IMR-90 (cell line): Measurements from ENCODE around the gene ADGRD1. TPM values are rescaled to one million over a fixed set of nuclear protein-coding genes. Genes with fewer than 3 reads are reported as not detected.

Source experiments
- ATAC-seq: fragments of 200-7000 bp; cut with Tn5 transposase; 2 replicates; pipeline ENCODE4 v1.9.1; 2020; ENCODE audit warnings: low read depth, mild to moderate bottlenecking, moderate library complexity
- BruUV-seq: library from RNA; stranded (reverse); fragments of 400-500 nt; replicated peaks from 2 replicates; lab custom pipeline; 2021; lab: Mats Ljungman, UMichigan
- CTCF ChIA-PET: fragments of 300-600 bp; formaldehyde crosslinking; extraction: SDS; loops from one replicate; lab custom pipeline; 2021; ENCODE audit warnings: antibody characterized with exemption; lab: Yijun Ruan, JAX
- POLR2A ChIA-PET: fragments of 300-600 bp; sonication (Branson Sonifier 250); formaldehyde crosslinking; loops from one replicate; lab custom pipeline; 2022; ENCODE audit warnings: antibody characterized with exemption; ENCODE audit not compliant: unreplicated experiment; lab: Charles Lee
- DNase-seq: peaks from one replicate; pipeline ENCODE4 v3.0.0; 2013
- H2AFZ ChIP-seq: replicated peaks from 2 replicates; pipeline ENCODE3; 2013; ENCODE audit warnings: low read length, mild to moderate bottlenecking; ENCODE audit not compliant: poor library complexity
- H2AK5ac ChIP-seq: 2 replicates; pipeline ENCODE4 v1.6.1; 2013; ENCODE audit warnings: low read depth, low read length, inconsistent platforms
- H2AK9ac ChIP-seq: replicated peaks from 2 replicates; pipeline ENCODE3; 2013; ENCODE audit warnings: mild to moderate bottlenecking, low read depth, low read length, moderate library complexity; ENCODE audit not compliant: poor library complexity
- H2BK120ac ChIP-seq: 2 replicates; pipeline ENCODE4 v1.6.1; 2013; ENCODE audit warnings: low read depth, low read length, inconsistent platforms
- H2BK15ac ChIP-seq: 3 replicates; pipeline ENCODE4 v1.6.1; 2013; ENCODE audit warnings: low read depth, low read length, inconsistent platforms
- H2BK20ac ChIP-seq: 2 replicates; pipeline ENCODE4 v1.6.1; 2013; ENCODE audit warnings: low read depth, mild to moderate bottlenecking, inconsistent platforms, low read length, moderate library complexity
- H2BK5ac ChIP-seq: 2 replicates; pipeline ENCODE4 v1.6.1; 2013; ENCODE audit warnings: mild to moderate bottlenecking, low read depth, low read length, inconsistent platforms; ENCODE audit not compliant: poor library complexity, severe bottlenecking
- H3K14ac ChIP-seq: replicated peaks from 2 replicates; pipeline ENCODE4 v1.6.1; 2013; ENCODE audit warnings: low read depth, low read length, inconsistent platforms
- H3K18ac ChIP-seq: 2 replicates; pipeline ENCODE4 v1.6.1; 2013; ENCODE audit warnings: low read depth, low read length, control low read depth
- H3K23ac ChIP-seq: 2 replicates; pipeline ENCODE4 v1.6.1; 2013; ENCODE audit warnings: low read depth, low read length, inconsistent platforms
- H3K27ac ChIP-seq: 2 replicates; pipeline ENCODE4 v1.5.1; 2013; ENCODE audit warnings: mild to moderate bottlenecking, control low read depth, low read length; ENCODE audit not compliant: insufficient read depth
- H3K27me3 ChIP-seq: 2 replicates; pipeline ENCODE4 v1.6.1; 2013; ENCODE audit warnings: low read length; ENCODE audit not compliant: control insufficient read depth, insufficient read depth
- H3K36me3 ChIP-seq: 2 replicates; pipeline ENCODE4 v1.6.1; 2013; ENCODE audit warnings: low read length, mixed read lengths; ENCODE audit not compliant: control insufficient read depth, insufficient read depth
- H3K4ac ChIP-seq: 2 replicates; pipeline ENCODE4 v1.6.1; 2013; ENCODE audit warnings: low read depth, low read length, inconsistent platforms
- H3K4me1 ChIP-seq: 2 replicates; pipeline ENCODE4 v1.6.1; 2013; ENCODE audit warnings: low read length, mixed read lengths; ENCODE audit not compliant: control insufficient read depth, insufficient read depth
- H3K4me2 ChIP-seq: 2 replicates; pipeline ENCODE4 v1.6.1; 2013; ENCODE audit warnings: low read depth, mild to moderate bottlenecking, control low read depth, low read length, moderate library complexity
- H3K4me3 ChIP-seq: 2 replicates; pipeline ENCODE4 v1.5.1; 2013; ENCODE audit warnings: low read depth, mild to moderate bottlenecking, control low read depth, low read length, moderate library complexity; ENCODE audit not compliant: insufficient read depth
- H3K56ac ChIP-seq: 2 replicates; pipeline ENCODE4 v1.6.1; 2013; ENCODE audit warnings: low read length, inconsistent platforms; ENCODE audit not compliant: insufficient read depth; ENCODE audit errors: extremely low read depth
- H3K79me1 ChIP-seq, 2 experiments: 2 replicates each; pipeline ENCODE4 v1.6.1; 2013; ENCODE audit warnings: low read length in 2 of 2, inconsistent platforms in 1 of 2, low read depth in 1 of 2
- H3K9ac ChIP-seq: 2 replicates; pipeline ENCODE4 v1.6.1; 2013; ENCODE audit warnings: low read depth, low read length, control low read depth
- H3K9me1 ChIP-seq: 2 replicates; pipeline ENCODE4 v1.6.1; 2013; ENCODE audit warnings: low read length, inconsistent platforms; ENCODE audit not compliant: insufficient read depth
- H3K9me3 ChIP-seq: 2 replicates; pipeline ENCODE4 v1.6.1; 2013; ENCODE audit warnings: low read length; ENCODE audit not compliant: control insufficient read depth, insufficient read depth
- H4K20me1 ChIP-seq: 2 replicates; pipeline ENCODE4 v1.6.1; 2013; ENCODE audit warnings: low read length, inconsistent platforms; ENCODE audit not compliant: insufficient read depth
- H4K5ac ChIP-seq: 2 replicates; pipeline ENCODE4 v1.6.1; 2013; ENCODE audit warnings: mild to moderate bottlenecking, low read depth, low read length, control low read depth
- H4K8ac ChIP-seq, 2 experiments: 2 replicates each; pipeline ENCODE4 v1.6.1; 2013; ENCODE audit warnings: low read depth in 2 of 2, low read length in 2 of 2, control low read depth in 1 of 2, inconsistent platforms in 1 of 2
- H4K91ac ChIP-seq: 2 replicates; pipeline ENCODE4 v1.6.1; 2013; ENCODE audit warnings: low read depth, low read length, inconsistent platforms; ENCODE audit not compliant: insufficient read depth
- BHLHE40 ChIP-seq: fragments of 150-350 bp; IDR thresholded peaks from 2 replicates; pipeline ENCODE4 v1.6.1; 2016; ENCODE audit warnings: mild to moderate bottlenecking, low read depth, low read length
- CHD1 ChIP-seq: IDR thresholded peaks from 2 replicates; pipeline ENCODE4 v1.6.1; 2012; ENCODE audit warnings: low read depth, low read length, improper control_type of control experiment
- FOS ChIP-seq: fragments of 150-350 bp; IDR thresholded peaks from 2 replicates; pipeline ENCODE4 v1.6.1; 2016; ENCODE audit warnings: low read depth, low read length
- MAFK ChIP-seq: IDR thresholded peaks from 2 replicates; pipeline ENCODE4 v1.6.1; 2012; ENCODE audit warnings: low read depth, low read length, improper control_type of control experiment
- MAZ ChIP-seq: IDR thresholded peaks from 2 replicates; pipeline ENCODE4 v1.6.1; 2012; ENCODE audit warnings: low read depth, mild to moderate bottlenecking, low read length, improper control_type of control experiment, moderate library complexity, borderline replicate concordance
- RAD21 ChIP-seq: IDR thresholded peaks from 2 replicates; pipeline ENCODE4 v1.6.1; 2012; ENCODE audit warnings: low read length, improper control_type of control experiment
- SMC3 ChIP-seq: fragments of 150-350 bp; IDR thresholded peaks from 2 replicates; pipeline ENCODE4 v1.6.1; 2016; ENCODE audit warnings: low read depth, mild to moderate bottlenecking, antibody characterized with exemption, low read length, moderate library complexity
- USF2 ChIP-seq: fragments of 150-350 bp; IDR thresholded peaks from 2 replicates; pipeline ENCODE4 v1.6.1; 2017; ENCODE audit warnings: mild to moderate bottlenecking, antibody characterized with exemption, low read length, low read depth
- WGBS, 2 experiments: methylation state at CpG; one replicate each; pipeline versions ENCODE4 v1.1.5 to v1.1.7; 2013; ENCODE audit warnings: missing lambda C conversion rate in 2 of 2; ENCODE audit not compliant: insufficient read length in 1 of 2; ENCODE audit errors: extremely low coverage in 2 of 2; 5-methylcytosine and 5-hydroxymethylcytosine counted together
- dilution Hi-C: fragments of 300-500 bp; cut with HindIII; formaldehyde crosslinking; loops from one replicate; pipeline ENCODE4 v1.14.3; 2018; ENCODE audit warnings: low sequenced_read_pairs; ENCODE audit not compliant: unreplicated experiment
- in situ Hi-C: fragments of 300-500 bp; cut with MboI; formaldehyde crosslinking; loops from 3 replicates; pipeline ENCODE4 v1.14.3; 2019; ENCODE audit warnings: low sequenced_read_pairs, inconsistent platforms, mixed read lengths
- intact Hi-C: fragments of 100-400 bp; cut with micrococcal nuclease; formaldehyde crosslinking; loops from 2 replicates; pipeline ENCODE4 v1.10.0; 2022
- polyA plus RNA-seq, 3 experiments: library from polyadenylated mRNA; depleted of rRNA; stranded (reverse); fragments of >200 nt; gene quantifications; 2 replicates each; pipeline ENCODE4 v1.2.3, GENCODE V29; 2012; ENCODE audit warnings: low replicate concordance in 1 of 3
- total RNA-seq: library from RNA; depleted of rRNA; stranded (reverse); fragments of >200 nt; gene quantifications from 2 replicates; pipeline ENCODE4 v1.2.3, GENCODE V29; 2012

ADGRD1 gene
- total and polyA plus RNA-seq, 2 of the 4 experiments (the other 2 are of a cell fraction) = not detected

DNA sequence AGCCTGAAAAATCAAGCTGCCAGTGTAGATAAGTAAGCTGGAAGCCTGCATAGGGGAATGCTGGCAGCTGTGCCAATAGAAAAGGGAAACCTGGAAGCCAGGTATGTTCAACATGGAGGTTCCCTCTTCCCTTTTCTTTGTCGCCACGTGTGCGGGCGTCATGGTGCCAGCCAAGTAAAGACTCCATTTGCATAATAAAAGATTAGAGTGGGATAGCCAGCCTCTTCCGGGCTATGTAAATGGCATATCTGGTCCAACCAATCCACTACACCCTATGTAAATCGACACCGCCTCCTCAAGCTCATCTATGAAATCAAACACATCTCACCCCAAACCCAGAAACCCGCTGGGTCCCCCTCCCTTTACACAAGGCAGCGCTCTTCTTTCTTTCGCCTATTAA, 5.6 kb upstream of the ADGRD1 start:
- Histone ChIP-seq H3K23ac (no peak overlapping the region), H2BK120ac (no peak overlapping the region), H4K20me1 (no peaks in the 10 kb centered on the region), H3K36me3 (no peaks in the 10 kb centered on the region), H3K18ac (no peak overlapping the region), H3K4ac (no peak overlapping the region), H3K27me3 (no peaks in the 10 kb centered on the region), H2AK5ac (no peak overlapping the region), H2BK5ac (no peak overlapping the region), H3K56ac (no peak overlapping the region), H2BK20ac (no peak overlapping the region), H3K4me1 (no peaks in the 10 kb centered on the region), H3K27ac (no peak overlapping the region), H3K4me2 (no peak overlapping the region), H3K9me1 (no peaks in the 10 kb centered on the region), H2BK15ac (no peak overlapping the region), H3K9ac (no peak overlapping the region), H2AK9ac (no peak overlapping the region), H4K91ac (no peak overlapping the region), H4K5ac (no peak overlapping the region), H3K14ac (no peak overlapping the region), H3K9me3 (peaks cover 14% of the 10 kb centered on the region), H3K4me3 (no peak overlapping the region), H3K79me1 (no peaks in the 10 kb centered on the region), H2AFZ (no peak overlapping the region), H4K8ac (no peak overlapping the region)
- TF ChIP-seq SMC3 (no peak), CHD1 (no peak), MAZ (no peak), USF2 (no peak), RAD21 (no peak), BHLHE40 (no peak), MAFK (no peak), FOS (no peak)
- WGBS, 2 experiments = 58% methylated on average over 3 of the region's 10 CpGs; no CpG with 5 or more reads in 1 of the 2 experiments
- intact Hi-C loops = no loop called here
- in situ Hi-C loops = no loop called here
- dilution Hi-C loops = no loop called here
- no TSS peak for BruUV-seq
- DNase-seq (no peak), ATAC-seq (no peak)
- CTCF ChIA-PET = no interaction called here
- POLR2A ChIA-PET = no interaction called here
